GM19328 (cell line): ENCODE measurements around the gene UBALD2.
A peak's percentile ranks its signal among the peaks of the same experiment; 100 is the strongest.
"Not testable (repeated sequence)": the region's sequence is repeated elsewhere in the genome, so short reads cannot be mapped to it uniquely, and the experiment has no call there.

Source experiments
- ATAC-seq: cut with Tn5 transposase; IDR thresholded peaks from one replicate; pipeline ENCODE4 v1.9.1; 2021; ENCODE audit warnings: mild to moderate bottlenecking, moderate library complexity; ENCODE audit not compliant: unreplicated experiment

Gene UBALD2

DNA sequence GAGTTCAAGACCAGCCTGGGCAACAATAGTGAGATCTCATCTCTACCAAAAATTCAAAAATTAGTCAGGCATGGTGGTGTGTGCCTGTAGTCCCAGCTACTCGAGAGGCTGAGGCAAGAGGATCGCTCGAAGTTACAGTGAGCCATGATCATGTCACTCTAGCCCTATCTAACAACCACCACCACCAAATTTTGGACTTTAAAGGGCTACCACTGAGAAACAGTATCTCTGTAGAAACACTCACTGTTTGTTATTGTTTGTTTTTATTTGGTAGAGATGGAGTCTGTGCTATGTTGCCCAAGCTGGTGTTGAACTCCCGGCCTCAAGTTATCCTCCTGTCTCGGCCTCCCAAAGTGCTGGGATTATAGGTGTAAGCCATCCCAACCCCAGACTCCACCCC is 1.3 kb upstream of the UBALD2 start:
- no peak for ATAC-seq

DNA sequence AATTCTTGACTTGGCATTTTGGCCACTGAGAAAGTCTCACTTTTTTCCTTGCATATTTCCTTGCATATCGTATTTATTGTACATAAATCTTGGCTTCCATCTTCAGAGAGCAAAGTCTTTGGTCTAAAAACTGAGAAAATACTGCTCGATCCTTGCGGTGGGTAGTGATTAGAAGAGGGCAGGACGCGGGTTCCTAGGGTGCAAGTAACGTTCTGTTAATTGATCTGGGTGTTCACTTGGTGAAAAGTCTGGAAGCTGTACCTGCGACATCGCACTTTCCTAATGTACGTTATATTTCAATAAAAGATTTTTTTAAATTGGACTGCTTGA is 758 bp upstream of the UBALD2 start:
- no peak for ATAC-seq

DNA sequence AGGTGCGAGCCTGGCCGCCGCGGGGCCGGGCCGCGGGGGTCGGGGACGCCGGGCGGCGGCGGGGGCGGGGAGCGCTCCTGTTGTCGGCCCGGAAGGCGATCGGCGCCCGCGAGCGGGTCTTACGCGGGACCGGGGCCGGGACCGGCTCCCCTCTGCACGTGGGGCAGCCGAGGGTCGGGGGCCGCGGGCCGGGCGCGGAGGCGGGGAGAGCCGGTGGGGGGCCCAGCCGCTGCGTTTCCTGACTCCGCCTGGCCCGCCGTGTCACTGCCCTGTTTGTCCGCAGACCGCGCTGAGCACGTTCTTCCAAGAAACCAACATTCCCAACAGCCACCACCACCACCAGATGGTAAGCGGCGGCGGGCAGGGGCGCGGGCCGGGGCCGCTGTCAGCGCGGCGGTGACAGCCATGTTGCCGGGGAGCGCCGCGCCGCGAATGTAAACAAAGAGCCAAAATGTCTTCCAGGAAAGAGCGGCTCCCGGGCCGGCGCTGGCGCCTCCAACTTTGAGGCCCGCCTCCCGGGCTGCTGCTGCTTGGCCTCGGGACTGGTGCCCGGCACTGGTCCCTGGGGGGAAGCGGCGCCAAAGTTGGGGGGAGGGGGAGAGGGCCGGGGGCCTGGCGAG is 586 bp downstream of the UBALD2 start:
- ATAC-seq = no peak

DNA sequence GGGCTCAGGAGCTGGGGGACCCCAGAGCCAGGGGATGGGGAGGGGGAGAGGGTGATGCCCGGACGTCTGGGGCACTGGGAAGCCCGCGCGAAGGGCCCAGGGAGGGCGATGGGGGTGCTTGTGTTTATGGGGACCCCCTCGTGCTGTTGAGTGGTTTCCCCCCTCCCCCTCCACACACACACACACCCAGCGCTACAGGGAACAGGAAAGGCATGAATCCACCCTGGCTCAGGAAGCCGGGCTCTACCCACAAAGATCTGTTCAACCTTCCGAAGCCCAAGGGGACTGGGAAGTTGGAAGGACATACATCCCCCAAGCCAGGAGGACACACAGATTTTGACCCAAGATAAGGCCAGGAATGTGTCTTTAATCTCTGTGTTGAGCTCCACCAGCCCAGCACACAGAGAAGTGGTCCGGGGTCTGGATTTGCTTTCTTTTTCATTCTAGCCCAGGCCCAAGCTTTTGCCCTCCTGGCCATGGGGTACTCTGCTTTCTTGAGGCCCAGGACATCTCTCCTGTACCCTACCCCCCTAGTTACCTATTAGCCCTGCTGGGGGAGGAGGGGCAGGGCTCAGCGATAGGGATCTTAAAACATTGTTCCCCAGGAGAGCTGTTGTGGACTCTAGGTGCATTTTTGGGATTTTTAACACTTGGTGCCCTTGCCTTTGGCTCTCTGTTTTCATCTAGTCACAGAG is 1.2 kb downstream of the UBALD2 start:
- no peak for ATAC-seq

DNA sequence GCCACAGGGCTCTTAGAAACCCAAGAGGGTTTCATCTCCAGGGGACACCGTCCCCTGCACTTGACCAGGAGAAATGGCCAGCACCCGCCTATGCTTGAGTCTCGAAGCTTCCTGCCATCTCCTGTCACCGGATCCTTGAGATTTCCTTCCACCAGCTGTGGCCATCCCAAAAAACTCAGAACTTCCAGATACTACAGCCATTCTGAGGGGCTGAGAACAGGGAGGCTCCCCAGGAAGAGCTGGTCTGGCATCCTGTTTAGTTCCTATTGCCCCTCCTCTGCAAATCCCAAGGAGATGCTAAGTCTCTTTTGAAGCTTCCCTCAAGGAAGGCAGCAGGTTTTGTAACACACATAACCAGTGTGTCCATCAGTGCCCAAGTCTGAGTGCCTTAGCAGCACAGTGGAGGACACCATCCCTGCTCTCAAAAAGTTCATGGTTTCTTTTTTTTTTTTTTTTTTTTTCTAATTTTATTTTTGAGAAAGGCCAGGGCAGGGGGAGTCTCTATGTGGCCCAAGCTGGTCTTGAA is 2.0 kb downstream of the UBALD2 start:
- ATAC-seq = no peak

DNA sequence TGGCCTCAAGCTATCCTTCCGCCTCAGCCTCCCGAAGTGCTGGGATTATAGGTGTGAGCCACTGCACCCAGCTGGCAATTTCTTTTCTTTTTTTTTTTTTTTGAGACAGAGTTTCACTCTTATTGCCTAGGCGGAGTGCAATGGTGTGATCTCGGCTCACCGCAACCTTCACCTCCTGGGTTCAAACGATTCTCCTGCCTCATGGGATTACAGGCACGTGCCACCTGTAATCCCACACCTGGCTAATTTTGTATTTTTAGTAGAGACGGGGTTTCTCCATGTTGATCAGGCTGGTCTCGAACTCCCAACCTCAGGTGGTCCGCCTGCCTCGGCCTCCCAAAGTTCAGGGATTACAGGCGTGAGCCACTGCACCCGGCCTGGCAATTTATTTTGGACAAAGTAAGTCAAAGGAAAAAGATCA is 2.4 kb downstream of the UBALD2 start:
- not testable (repeated sequence) for ATAC-seq

DNA sequence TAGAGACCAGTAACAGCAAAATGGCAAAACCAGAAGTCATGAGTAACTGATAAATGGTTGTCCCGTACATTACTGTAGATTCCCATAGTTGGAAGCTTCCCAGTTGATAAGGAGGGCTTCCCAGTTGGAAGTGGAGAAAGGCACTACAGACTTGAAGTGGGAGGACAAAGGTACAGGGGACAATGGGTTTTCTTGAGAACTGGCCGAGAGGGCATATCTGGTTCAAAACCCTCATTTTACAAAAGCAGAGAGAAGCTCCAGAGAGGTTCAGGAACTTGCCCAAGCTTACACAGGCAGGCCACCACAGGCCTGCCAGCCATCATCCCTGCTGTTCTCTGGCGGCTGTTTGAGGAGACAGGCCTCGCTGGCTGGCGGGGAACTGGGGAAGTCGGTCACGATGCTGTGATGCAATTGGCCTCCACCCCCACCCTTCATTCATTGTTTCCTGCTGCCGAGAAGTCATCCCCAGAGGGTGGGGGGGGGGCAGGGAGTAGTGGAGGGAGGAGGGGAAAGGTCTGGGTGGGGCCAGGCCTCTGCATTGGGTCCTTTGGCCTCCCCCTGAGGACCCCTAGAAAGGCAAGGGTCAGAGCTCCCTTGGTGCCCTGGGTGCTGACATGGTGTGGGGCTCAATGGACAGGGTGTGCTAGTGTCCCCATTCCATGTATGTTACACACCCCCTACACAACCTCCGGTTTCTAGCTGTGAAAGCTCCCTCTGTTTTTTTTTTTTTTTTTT is 3.0 kb downstream of the UBALD2 start:
- no peak for ATAC-seq

DNA sequence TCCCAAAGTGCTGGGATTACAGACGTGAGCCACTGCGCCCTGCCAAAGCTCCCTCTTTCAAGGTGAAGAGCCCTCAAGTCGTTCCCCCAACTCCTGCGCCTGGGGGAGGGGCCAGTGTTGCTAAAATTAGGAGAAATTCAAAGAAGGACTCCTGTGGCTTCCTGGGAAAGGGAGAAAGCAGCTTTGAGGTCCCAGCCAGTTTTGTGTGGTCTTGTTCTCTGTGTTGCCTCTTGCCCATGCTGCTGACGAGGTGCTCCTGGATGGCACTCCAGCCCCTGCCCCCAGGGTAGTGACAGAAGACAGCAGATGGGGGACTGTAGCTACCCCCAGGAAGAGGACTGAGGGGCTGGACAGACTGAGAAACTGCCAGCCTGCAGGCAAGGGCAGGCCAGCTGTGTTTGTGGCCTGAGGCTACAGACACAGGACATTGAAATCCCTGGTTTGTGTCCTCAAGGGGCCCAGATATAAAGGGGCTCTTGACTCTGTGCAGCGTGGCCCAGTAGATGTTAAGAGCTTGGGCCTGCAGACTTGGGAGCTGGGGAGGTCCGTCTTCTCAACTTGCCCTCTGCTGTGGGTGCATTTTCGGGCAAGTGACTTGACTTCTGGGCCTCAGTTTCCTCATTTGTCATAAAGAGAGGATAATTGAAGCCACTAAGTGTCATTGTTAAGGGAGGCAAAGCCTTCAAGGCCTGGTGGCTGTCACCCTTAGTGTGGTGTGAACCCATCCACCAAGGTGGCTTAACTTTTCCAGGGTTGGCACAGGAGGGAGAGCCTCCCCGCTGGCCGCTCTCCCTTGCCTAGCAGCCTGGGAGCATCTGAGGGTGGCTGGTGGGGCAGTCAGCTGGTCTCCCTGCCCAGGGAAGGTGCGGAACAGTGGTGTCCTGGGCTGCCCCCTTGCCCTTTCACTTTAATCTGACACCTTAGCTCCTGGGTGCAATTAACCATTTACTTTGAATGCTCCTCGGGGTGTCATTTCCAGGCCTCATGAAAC is 4.1 kb downstream of the UBALD2 start:
- ATAC-seq = no peak

DNA sequence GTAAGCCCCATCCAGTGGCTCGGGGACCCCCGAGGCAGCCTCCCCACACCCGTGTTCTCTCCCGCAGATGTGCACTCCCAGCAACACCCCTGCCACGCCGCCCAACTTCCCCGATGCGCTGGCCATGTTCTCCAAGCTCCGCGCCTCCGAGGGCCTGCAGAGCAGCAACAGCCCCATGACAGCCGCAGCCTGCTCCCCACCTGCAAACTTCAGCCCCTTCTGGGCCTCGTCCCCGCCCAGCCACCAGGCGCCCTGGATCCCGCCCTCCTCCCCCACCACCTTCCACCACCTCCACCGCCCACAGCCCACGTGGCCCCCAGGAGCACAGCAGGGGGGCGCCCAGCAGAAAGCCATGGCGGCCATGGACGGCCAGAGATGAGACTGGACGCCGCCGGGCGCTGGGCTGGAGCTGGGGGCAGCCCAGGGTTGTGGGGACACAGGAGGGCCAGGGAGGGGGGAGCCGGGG is 5.0 kb downstream of the UBALD2 start:
- no peak for ATAC-seq

DNA sequence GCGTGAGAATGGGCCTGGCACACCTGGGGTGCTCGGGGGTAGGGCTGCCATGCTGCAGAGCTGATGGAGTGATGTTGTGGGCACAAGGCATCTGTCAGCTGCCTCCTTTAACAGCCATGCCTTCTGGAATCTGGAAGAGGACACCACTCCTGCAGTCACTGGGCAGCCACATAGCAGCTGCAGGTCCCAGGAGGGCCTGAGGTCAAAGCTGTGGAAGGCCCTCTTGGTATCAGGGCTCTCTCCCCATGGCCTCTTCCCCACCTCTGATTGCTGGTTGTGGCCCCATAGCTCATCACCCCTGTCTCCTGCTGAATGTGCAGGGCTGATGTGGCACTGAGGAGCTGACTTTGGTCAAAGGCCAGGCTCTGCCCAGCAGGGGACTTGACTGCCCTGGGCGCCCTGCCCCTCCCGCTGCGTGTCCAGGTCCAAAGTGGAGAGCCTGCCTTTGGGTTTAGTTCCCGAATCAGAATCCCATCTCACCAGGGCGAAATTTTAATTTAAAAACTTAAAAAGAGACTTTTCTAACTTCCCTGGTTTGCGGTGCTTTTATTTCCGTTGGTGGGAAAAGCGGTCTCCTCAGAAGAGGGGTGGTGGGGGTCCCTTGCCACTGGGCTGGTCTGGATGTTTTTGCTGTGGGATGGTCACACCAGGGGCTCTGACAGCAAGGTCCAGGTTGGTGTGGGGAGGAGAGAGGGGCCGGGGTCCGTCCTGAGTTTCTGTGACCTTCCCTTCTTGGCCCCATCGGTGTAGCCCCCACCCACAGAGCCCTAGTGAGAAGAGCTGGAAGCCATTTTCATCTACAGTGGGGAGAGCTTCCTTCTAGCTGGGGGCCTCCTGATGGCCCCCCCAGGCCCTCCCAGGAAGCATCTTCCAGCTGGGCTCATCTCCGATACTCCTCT is 5.9 kb downstream of the UBALD2 start:
- ATAC-seq = no peak

DNA sequence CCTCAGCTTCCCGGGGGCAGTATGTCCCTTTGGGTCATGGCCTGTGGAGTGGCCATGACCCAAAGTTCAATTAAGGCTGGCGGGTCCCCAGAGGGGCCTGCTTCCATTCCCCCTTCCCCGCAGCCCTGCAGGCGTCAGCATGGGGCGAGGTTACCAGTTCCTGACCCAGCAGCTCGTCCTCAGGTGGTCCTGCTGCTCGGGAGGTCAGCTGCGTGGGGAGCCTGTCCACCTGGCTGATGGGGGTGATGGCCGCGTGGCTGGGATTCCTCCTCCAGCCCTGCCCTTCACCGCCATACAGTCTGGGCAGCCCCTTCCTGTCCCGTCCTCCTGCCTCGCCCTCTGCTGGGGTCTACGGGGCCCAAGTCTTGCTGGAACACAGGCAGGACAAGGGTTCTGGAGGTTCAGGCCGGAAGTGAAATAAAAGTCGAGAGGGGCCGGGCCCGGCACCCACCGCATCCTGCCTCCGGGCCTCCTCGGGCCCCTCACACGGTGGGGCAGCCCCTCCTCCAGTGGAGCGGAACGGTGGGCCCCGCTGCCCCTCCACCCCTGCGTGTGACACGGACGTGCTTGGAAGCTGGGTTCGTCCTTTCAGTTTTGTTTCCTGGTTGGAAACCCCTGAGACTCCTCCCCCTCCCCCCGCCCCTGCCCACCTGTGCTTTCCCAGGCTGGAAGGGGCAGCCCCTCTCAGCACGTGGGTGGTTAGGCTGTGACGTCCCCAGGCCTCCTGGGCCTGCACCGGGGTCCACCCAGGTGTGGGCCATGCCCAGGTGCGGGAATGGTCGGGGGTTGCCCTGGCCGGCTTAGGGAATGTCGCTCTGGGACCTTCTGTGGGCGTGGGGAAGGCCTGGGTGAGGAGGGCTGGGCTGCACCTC is 6.8 kb downstream of the UBALD2 start:
- peak; percentile 44 for ATAC-seq

DNA sequence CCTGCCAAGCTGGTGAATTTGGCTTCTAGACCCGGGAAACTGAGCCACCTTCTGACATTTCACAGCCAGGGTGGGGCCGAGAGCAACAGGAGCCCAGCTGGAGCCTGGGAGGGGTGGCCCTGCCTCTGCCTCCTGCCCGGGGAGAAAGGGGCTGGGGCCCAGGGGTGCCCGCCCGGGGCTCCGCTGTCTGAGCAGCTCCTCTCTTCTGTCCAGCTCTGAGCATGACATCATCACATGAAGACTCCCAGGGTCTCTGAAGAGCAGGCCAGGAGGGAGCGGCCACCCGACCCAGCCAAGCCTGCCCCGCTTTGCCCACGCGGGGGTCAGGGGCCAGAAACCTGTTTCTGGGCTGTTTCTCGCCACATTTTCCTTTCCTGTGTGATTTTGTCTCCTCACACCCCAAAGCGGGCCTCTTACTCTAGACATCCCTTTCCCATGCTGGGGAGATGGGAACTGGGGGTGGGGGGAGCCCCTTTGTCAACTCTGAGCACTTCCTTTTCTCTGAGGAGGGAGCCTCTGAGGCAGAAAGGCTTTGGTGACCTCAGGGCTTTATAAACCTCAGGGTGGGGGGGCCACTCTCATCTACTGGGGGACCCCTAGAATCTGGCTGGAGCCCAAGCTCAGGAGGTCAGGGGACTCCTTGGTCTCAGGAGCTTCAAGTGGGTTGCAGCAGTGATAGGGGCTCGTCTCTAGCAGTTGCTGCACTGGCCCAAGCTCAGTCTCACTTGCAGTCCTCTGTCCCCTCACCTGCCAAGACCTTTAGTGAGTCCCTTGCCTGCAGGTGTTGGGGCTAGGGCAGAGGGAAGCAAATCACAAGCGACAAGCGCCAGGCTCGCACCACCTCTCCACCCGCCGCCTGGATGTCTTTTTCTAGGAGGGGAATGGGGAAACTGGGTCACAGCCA is 7.6 kb downstream of the UBALD2 start:
- peak; percentile 3 for ATAC-seq

DNA sequence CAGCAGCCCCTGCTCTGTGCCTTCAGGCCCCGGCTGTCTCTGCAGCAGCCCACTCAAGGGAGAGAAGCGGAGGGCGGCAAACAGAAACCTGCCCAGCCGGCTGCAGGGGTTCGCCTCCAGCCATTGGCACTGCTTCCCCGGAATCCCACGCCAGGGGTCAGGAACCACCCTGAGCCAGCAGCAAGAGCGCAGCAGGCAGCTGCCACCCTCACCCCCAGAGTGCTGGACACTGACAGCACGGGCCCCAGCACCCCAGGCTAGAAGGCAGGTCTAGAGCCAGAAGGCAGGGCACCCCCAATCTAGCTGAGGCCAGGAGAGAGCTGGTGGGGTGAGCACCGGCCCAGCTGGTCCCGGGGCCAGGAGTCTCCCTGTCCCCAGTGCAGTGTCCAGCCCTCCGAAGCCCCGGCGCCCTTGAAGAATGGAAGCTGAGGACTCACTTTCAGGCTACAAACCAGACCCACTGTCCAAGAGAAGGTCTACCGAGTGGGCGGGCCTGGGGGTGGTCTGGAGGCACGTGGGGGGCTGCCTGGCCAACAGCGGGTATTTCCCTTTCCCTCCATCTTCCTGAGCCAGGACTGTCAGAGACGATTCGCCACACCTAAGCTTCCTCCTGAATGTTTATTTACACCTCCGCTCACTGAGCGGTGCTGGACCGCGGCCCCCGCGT is 8.4 kb downstream of the UBALD2 start:
- ATAC-seq = no peak

DNA sequence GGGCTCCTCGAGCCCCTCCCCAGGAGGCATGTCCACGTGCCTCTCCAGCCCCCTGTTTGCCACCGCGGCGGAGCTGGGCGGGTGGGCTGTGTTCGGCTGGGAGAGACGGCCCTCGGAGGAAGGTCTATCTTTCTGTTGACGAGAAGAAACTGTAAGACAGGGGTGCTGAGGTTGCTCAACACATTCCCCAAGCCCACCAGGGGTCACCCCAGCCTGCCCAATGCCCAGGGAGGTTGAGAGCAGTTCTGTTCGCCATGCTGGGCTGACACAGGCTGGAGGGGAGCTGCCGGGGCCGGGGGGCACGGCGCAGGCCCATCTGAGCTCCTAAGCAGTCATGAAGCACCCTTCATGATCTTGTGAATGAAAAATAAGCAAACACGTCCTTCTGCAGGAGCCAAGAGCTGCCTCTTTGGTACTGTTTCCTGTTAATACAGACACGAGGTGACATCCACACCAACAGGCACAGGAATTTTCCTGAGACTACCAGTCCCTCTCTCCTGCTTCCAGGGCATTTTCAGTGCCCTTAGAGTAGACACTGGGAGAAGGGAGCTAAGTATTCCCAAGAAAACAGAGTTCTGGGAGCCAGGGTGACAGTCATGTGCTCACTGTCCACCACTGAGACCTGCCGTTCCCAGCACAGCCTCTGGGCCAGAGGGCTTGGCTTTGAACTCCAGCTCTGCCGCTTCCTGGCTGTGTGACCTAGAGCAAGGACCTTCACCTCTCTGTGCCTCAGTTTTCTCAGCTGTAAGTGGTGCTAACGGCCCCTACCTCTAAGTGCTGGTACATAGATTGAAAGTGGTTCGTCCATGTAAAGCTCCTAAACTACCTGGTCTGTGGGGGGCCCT is 9.2 kb downstream of the UBALD2 start:
- ATAC-seq = no peak

DNA sequence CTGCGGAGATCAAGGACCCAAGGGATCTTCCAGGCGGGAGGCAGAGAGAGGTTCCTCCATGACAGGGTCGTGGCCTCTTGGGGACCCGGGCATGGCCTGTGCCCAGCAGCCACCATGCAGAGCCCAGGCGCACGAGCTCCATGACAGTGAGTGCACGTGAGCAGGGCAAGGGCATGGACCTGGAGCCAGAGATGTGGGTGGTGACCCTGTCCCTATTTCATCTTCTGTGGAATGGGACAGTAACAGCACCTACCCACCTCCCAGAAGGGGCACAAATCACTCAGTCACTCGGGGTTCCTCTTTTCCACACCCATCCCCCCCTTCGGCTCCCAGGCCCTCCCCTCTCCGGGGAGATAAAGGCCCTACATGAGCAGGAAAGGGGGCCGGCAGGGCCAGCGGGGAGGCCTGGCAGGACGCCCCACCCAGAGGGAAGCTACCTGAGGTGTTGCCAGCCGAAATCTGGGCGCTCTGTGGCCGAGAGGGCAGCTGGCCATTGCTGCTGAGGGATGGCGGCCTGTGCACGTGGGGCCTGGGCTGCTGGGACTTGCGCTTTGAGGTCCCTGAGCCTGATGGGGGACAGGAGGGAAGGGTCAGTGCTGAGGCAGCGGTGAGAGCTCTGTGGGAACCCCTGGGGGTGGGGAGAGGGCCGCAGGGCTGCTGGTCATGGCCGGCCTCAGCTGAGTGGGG is 10.4 kb downstream of the UBALD2 start:
- ATAC-seq = no peak

DNA sequence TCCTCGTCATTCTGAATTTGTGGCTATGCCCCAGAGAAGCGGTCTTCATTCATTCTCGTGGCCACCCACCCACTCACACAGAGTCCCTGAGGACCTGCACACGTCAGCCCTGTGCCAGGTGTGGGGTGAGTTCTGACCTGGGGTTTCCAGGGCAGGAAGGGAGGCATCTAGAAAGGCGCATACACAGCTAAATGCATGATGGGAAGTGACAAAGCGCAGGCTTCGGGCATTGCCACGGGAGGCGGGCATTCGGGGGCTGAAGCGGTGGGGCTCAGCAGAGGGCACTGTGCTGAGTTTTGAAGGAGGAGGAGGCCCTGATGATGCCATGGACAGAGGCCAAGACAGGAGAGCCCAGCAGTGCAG is 10.9 kb downstream of the UBALD2 start:
- ATAC-seq = no peak
